Upper lobe of left lung (tissue), 4 donors: ENCODE results near the gene VAT1L.

Source experiments
- CTCF ChIP-seq, 6 experiments: fragments of 450-650 bp in 4 of 6; fragments of 200-600 bp in 2 of 6; sonication (generic) in 2 of 6; IDR thresholded peaks; one replicate each; pipeline ENCODE4 v1.5.1; 2016 to 2019; ENCODE audit warnings: antibody characterized with exemption in 6 of 6
- EP300 ChIP-seq, 4 donors: sonication (generic); formaldehyde crosslinking; IDR thresholded peaks; one replicate each; pipeline ENCODE4 v1.5.1; 2017; ENCODE audit warnings: antibody characterized with exemption in 4 of 4, control low read depth in 2 of 4
- POLR2A ChIP-seq, 4 donors: fragments of 450-650 bp; IDR thresholded peaks; one replicate each; pipeline ENCODE4 v1.5.1; 2016 to 2017; ENCODE audit warnings: antibody characterized with exemption in 4 of 4, mild to moderate bottlenecking in 2 of 4

GRCh38 chr16:77868052-77868451 lies 79.7 kb downstream of the VAT1L start:
- no peak for TF ChIP-seq POLR2A (IDR thresholded peaks at IDR 0.05)
- TF ChIP-seq CTCF (IDR thresholded peaks at IDR 0.05) = no peak
- TF ChIP-seq EP300 (IDR thresholded peaks at IDR 0.05) = no peak
